ENCODE measurements around the gene CLCA4. TPM values are rescaled to one million over a fixed set of nuclear protein-coding genes. Genes with fewer than 3 reads are reported as not detected.

CLCA4 gene
- total and polyA plus RNA-seq, 2 of the 4 experiments (the other 2 are of a cell fraction) = not detected

GRCh38 chr1:86523670-86524354 lies 23.1 kb upstream of the CLCA4 start:
- Histone ChIP-seq H4K8ac (ENCODE audit: low read depth in 2 of 2, low read length in 2 of 2) (no peak overlapping the region), H4K5ac (ENCODE audit: low read depth, low read length) (no peak overlapping the region), H2BK20ac (ENCODE audit: low read depth, low read length) (no peak overlapping the region), H3K4me1 (ENCODE audit: control insufficient read depth, insufficient read depth, low read length) (no peaks in the 10 kb centered on the region), H2BK120ac (ENCODE audit: low read depth, low read length) (no peak overlapping the region), H2BK5ac (ENCODE audit: low read depth, low read length, poor library complexity, severe bottlenecking) (no peak overlapping the region), H3K56ac (ENCODE audit: extremely low read depth, insufficient read depth, low read length) (no peak overlapping the region), H3K14ac (replicated peaks; ENCODE audit: low read depth, low read length) (no peak overlapping the region), H3K18ac (ENCODE audit: low read depth, low read length) (no peak overlapping the region), H3K4me3 (ENCODE audit: insufficient read depth, low read depth, low read length) (no peak overlapping the region), H3K27me3 (ENCODE audit: control insufficient read depth, insufficient read depth, low read length) (no peaks in the 10 kb centered on the region), H3K79me1 (ENCODE audit: low read depth in 1 of 2, low read length in 2 of 2) (no peaks in the 10 kb centered on the region), H3K23ac (ENCODE audit: low read depth, low read length) (no peak overlapping the region), H3K9me3 (ENCODE audit: control insufficient read depth, insufficient read depth, low read length) (no peaks in the 10 kb centered on the region), H3K4me2 (ENCODE audit: low read depth, low read length) (no peak overlapping the region), H3K9me1 (ENCODE audit: insufficient read depth, low read length) (no peaks in the 10 kb centered on the region), H2AK9ac (replicated peaks; ENCODE audit: low read depth, low read length, poor library complexity) (no peak overlapping the region), H2BK15ac (ENCODE audit: low read depth, low read length) (no peak overlapping the region), H3K36me3 (ENCODE audit: control insufficient read depth, insufficient read depth, low read length) (no peaks in the 10 kb centered on the region), H4K91ac (ENCODE audit: insufficient read depth, low read depth, low read length) (no peak overlapping the region), H4K20me1 (ENCODE audit: insufficient read depth, low read length) (no peaks in the 10 kb centered on the region), H2AFZ (replicated peaks; ENCODE audit: low read length, poor library complexity) (no peak overlapping the region), H3K4ac (ENCODE audit: low read depth, low read length) (no peak overlapping the region), H3K9ac (ENCODE audit: low read depth, low read length) (no peak overlapping the region), H2AK5ac (ENCODE audit: low read depth, low read length) (no peak overlapping the region), H3K27ac (ENCODE audit: insufficient read depth, low read length) (no peak overlapping the region)
- CTCF ChIA-PET = no interaction called here
- in situ Hi-C loops (cut with MboI; ENCODE audit: low sequenced_read_pairs) (no loop called here), dilution Hi-C loops (cut with HindIII; ENCODE audit: low sequenced_read_pairs, unreplicated experiment) (no loop called here), intact Hi-C loops (cut with micrococcal nuclease) (no loop called here)
- WGBS, 2 experiments (ENCODE audit: extremely low coverage in 2 of 2, insufficient read length in 1 of 2) = 84% methylated on average over 9 of the region's 32 CpGs; no CpG with 5 or more reads in 1 of the 2 experiments
- BruUV-seq (replicated peaks) = no TSS peak
- ATAC-seq (ENCODE audit: low read depth) (no peak), DNase-seq (no peak)
- POLR2A ChIA-PET (ENCODE audit: unreplicated experiment) = no interaction called here
- no peak for TF ChIP-seq CHD1 (IDR thresholded peaks at IDR 0.05; ENCODE audit: low read depth, low read length)
- TF ChIP-seq RCOR1 (IDR thresholded peaks at IDR 0.05; ENCODE audit: insufficient replicate concordance, low read length) = no peak
- no peak for TF ChIP-seq SMC3 (IDR thresholded peaks at IDR 0.05; ENCODE audit: low read depth, low read length)
- no peak for TF ChIP-seq ELK1 (IDR thresholded peaks at IDR 0.05; ENCODE audit: borderline replicate concordance, low read depth, low read length)
- TF ChIP-seq USF2 (IDR thresholded peaks at IDR 0.05; ENCODE audit: low read depth, low read length) = no peak
- no peak for TF ChIP-seq MXI1 (IDR thresholded peaks at IDR 0.05; ENCODE audit: borderline replicate concordance, low read depth, low read length)
- no peak for TF ChIP-seq CTCF (conservative IDR thresholded peaks at IDR 0.05; ENCODE audit: low read depth, low read length)
- TF ChIP-seq RAD21 (IDR thresholded peaks at IDR 0.05; ENCODE audit: low read length) = no peak
- TF ChIP-seq FOS (IDR thresholded peaks at IDR 0.05; ENCODE audit: low read depth, low read length) = no peak
- no peak for TF ChIP-seq MAZ (IDR thresholded peaks at IDR 0.05; ENCODE audit: borderline replicate concordance, low read depth, low read length)
- no peak for TF ChIP-seq CEBPB (IDR thresholded peaks at IDR 0.05; ENCODE audit: low read depth, low read length)
- no peak for TF ChIP-seq BHLHE40 (IDR thresholded peaks at IDR 0.05; ENCODE audit: low read depth, low read length)
- no peak for TF ChIP-seq RFX5 (IDR thresholded peaks at IDR 0.05; ENCODE audit: low read depth, low read length)
- no peak for TF ChIP-seq NFE2L2 (IDR thresholded peaks at IDR 0.05; ENCODE audit: low read depth, low read length)
